ENCODE measurements around the gene C5orf22.

GRCh38 chr5:31534527-31535046 lies 2.5 kb downstream of the C5orf22 start:
- TF ChIP-seq POLR2AphosphoS5 (IDR thresholded peaks at IDR 0.05; ENCODE audit: low read length) (no peak), CTCF (IDR thresholded peaks at IDR 0.05 in 2 of 3, conservative IDR thresholded peaks at IDR 0.05 in 1 of 3; ENCODE audit: control insufficient read depth in 2 of 3, extremely low read depth in 1 of 3, insufficient read depth in 1 of 3, low read depth in 3 of 3, low read length in 3 of 3) (no peak), EZH2 (IDR thresholded peaks at IDR 0.05; ENCODE audit: borderline replicate concordance, control insufficient read depth, low read depth, low read length) (no peak)
